ENCODE measurements around the gene RNF220. TPM values are rescaled to one million over a fixed set of nuclear protein-coding genes. Genes with fewer than 3 reads are reported as not detected.

Gene RNF220
- total RNA-seq, 1 donor from 2014 or later, result 60.0 TPM

GRCh38 chr1:44673675-44674112, 268.6 kb downstream of the RNF220 start:
- no peak for DNase-seq (ENCODE audit: low spot score)
- intact Hi-C loops (cut with DNase I), result no loop called here
- peak; percentile 2 for ATAC-seq

GRCh38 chr1:44674113-44675000, 269.3 kb downstream of the RNF220 start, which contains the start of the genes ARMH1 and TMEM53:
TSS of gene ARMH1 (plus strand) at chr1:44674714. CDS start at chr1:44689698, 14,984 bp downstream.
TSS of gene TMEM53 (minus strand) at chr1:44674481. CDS start at chr1:44674391, 90 bp downstream.
- intact Hi-C loops (cut with DNase I), result no loop called here
- peak; percentile 98 for ATAC-seq
- peak; percentile 99 for DNase-seq (ENCODE audit: low spot score)

DNA sequence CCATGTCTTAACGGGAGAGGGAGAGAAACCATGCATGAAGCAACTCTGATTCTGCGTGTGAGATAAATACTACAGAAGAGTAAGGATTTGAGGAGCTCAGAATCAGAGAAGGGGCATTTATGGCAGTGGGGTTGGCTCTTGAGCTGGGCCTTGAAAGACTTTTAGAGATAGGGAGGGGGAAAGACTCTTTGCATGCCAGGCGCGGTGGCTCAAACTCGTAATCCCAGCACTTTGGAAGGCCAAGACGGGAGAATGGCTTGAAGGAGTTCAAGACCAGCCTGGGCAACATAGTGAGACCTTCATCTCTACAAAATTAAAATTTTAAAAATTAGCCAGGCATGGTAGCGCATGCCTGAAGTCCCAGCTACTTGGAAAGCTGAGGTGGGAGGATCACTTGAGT, 270.1 kb downstream of the RNF220 start:
- DNase-seq (ENCODE audit: low spot score), result peak; percentile 54
- intact Hi-C loops (cut with DNase I), result no loop called here
- ATAC-seq, result no peak

DNA sequence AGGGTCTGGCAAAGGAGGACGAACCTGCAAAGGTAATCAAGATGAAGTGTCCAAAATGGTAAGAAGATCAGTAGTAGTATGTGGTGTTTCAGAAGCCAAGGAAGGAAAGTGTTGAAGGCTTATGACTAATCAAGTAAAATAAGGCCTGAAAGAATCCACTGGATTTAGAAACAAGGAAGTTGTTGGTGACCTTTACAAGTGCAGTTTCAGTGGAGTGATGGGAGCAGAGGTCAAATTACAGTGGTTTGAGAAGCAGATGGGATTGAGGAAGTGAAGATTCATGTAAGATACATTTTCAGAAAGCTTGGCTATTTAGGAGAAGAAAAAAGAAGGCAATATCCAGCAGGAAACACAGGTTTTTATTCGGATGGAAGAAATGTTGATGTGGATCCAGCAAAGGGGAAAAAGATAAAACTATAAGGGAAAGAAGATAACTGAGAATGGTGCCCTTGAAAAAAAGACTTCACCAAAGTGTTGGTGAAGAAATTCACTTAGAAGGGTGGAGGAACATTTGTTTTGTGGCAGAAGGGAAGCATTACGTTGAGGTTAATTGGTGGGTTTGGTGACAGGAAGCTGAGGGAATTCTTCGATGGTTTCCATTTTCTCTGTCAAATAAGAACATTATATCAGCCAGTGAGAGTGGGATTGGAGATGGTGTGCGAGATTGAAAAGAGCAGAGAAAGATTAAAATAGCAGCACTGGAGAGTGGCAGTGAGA, 271.6 kb downstream of the RNF220 start:
- DNase-seq (ENCODE audit: low spot score) (no peak), ATAC-seq (no peak)
- intact Hi-C loops (cut with DNase I), result no loop called here

DNA sequence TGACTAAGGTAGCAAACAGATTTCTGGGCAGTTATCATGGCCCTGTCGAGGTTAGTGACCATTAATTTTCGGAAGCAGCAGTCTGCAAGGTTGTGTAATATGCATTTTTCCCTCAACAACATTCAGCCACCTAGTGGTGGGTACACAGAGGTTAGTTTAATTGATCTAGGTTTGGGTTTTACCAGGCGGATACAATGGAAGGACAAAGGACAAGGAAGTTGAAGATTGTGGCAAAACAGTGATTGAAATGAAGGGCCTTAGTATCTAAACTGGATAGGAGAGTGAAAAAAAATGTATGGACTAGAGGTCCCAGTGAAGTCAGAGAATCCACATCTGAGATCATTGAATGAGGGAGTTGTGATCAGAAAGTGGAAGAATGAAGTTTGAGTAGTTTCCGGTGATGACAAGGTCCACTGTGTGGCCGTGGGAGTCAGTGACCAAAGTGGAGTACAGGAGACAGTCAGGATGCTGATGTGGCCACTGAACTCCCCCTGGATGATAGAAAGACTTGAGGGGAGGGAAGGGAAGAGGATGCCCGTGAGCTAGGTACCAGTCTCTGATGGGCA, 272.2 kb downstream of the RNF220 start:
- ATAC-seq (no peak), DNase-seq (ENCODE audit: low spot score) (peak; percentile 43)
- intact Hi-C loops (cut with DNase I), result no loop called here

DNA sequence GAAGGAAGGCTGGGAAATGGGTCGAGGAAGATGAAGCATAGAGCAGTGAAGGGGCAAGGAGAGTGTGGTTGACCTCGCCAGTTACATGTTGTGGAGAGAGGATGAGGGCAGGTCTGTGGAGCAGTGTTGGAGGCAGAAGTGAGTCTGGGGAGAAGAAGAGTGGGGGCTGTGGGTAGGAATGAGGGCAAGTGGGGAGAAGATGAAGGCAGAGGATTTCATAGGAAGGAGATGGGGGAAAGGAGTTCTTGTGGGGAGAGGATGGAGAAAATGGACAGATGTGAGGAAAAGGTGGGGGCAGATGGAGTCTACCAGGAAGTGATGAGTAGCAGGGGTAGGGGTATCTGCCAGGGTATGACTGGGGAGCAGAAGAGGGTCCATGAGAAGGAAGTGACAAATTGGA, 273.1 kb downstream of the RNF220 start:
- intact Hi-C loops (cut with DNase I), result no loop called here
- DNase-seq (ENCODE audit: low spot score), result peak; percentile 2
- ATAC-seq, result no peak

- peak; percentile 44 for DNase-seq (ENCODE audit: low spot score)
- intact Hi-C loops (cut with DNase I), result no loop called here
- ATAC-seq, result no peak
These were observed 273.6 kb downstream of the RNF220 start for GRCh38 chr1:44678626-44679025.

DNA sequence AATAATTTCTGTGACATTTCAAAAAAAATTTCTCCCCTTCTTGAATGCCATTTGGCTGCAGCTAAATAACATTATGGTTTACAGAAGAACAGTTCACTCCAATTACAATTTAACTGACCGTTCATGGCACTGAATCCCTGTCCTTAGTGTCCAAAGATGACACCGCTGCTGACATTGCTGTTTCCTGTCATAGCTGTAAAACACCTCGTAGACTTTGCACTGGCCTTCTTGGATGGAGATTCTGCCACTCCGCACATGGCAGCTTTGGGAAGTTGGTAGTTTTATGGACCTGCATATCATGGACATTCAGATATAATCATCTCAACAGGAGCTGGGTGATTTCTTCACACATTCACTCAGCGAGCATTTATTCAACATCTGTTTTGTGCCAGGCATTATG, 274.4 kb downstream of the RNF220 start:
- ATAC-seq, result no peak
- DNase-seq (ENCODE audit: low spot score), result peak; percentile 21
- intact Hi-C loops (cut with DNase I), result no loop called here

- peak; percentile 12 for DNase-seq (ENCODE audit: low spot score)
- no peak for ATAC-seq
- intact Hi-C loops (cut with DNase I), result no loop called here
These were observed 277.1 kb downstream of the RNF220 start for GRCh38 chr1:44681905-44682882.

DNA sequence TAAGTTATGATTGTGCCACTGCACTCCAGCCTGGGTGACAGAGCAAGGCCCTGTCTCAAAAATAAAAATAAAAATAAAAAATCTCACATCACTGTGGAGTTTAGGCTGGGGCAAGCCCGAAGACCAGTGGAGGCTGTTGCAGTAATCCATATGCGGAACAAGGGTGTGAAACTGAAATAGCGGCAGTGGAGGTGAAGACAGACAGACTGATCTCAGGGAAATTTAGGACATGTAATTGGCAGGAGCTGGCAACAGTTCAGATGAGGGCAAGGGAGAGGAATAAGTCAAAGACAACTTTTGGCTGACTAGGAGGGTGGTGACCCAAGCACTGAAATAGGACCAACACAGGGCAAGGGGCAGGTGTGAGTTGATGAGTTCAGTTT, 277.8 kb downstream of the RNF220 start:
- intact Hi-C loops (cut with DNase I), result no loop called here
- no peak for ATAC-seq
- peak; percentile 23 for DNase-seq (ENCODE audit: low spot score)

DNA sequence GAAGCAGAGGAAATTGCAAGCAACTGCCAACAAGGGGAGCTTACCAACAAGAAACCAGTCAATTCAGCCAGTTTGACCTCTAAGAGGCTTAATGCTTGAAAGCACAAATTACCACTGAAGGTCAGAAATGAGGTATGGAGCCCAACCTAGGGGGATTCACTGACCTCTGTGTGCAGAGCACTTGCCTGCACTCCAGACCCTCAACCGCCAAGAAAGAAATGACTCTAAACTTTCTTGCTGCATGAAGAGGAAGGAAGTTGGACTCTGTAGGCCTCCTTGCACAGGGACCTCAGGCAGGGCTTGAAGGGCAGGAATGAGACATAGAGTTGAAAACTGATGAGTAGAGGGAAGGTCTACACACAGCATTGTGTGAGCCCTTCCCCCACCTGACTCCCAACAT, 279.5 kb downstream of the RNF220 start:
- DNase-seq (ENCODE audit: low spot score), result peak; percentile 25
- ATAC-seq, result no peak
- intact Hi-C loops (cut with DNase I), result no loop called here

GRCh38 chr1:44685218-44685617, 280.2 kb downstream of the RNF220 start:
- intact Hi-C loops (cut with DNase I), result no loop called here
- DNase-seq (ENCODE audit: low spot score) (no peak), ATAC-seq (no peak)

GRCh38 chr1:44685881-44686280, 280.8 kb downstream of the RNF220 start:
- intact Hi-C loops (cut with DNase I), result no loop called here
- no peak for ATAC-seq
- DNase-seq (ENCODE audit: low spot score), result no peak

GRCh38 chr1:44688760-44689446, 283.8 kb downstream of the RNF220 start:
- DNase-seq (ENCODE audit: low spot score) (no peak), ATAC-seq (no peak)
- intact Hi-C loops (cut with DNase I), result no loop called here

GRCh38 chr1:44689447-44689765, 284.4 kb downstream of the RNF220 start:
- intact Hi-C loops (cut with DNase I), result no loop called here
- DNase-seq (ENCODE audit: low spot score) (no peak), ATAC-seq (no peak)

DNA sequence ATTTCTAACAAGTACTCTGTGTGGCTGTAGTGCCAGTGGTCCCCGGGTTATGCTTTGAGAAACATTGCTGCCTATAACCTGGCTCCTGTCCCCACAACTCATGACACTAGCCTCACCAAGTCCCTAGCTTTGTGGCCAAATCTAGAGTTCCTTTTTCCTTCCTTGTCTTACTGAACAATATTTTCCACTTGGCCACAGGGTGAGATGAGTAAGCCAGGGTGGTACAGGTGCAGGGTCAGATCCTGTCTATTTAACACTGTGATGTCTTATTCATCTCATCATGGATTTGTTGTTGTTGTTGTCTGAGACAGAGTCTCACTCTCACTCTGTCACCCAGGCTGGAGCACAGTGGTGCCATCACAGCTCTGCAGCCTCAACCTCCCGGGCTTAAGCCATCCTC, 288.1 kb downstream of the RNF220 start:
- DNase-seq (ENCODE audit: low spot score), result peak; percentile 7
- no peak for ATAC-seq
- intact Hi-C loops (cut with DNase I), result no loop called here

GRCh38 chr1:44693900-44694299, 288.8 kb downstream of the RNF220 start:
- DNase-seq (ENCODE audit: low spot score), result no peak

DNA sequence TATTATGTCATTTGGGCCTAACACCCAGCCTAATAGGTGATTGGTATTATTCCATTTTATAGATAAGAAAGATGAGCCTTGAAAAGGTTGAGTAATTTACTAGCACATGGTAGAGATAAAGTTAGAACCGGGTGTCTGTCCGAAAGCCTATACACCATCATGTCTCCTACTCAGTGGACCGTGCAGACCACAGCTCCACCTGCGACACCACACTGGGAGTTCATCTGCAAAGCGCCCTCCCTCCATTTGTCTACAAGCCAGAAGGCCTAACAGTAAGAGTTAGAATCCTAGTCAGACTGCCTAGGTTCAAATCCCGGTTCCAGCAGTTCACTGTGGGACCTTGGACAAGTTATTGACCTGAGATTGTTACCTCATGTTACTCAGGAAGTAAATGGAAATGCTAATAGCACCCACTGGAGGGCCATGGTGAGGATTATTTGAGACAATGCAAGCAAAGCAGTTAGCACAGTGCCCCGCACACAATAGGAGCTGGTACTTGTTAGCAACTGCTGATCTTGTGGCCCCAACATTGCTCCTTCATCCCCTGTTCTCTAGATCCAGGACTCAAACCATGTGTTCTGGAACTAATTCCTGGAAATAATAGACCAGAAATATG, 289.9 kb downstream of the RNF220 start:
- DNase-seq (ENCODE audit: low spot score), result no peak

More at GRCh38 chr1:44693900-44694299, 288.8 kb downstream of the RNF220 start:
- intact Hi-C loops (cut with DNase I), result no loop called here
- no peak for ATAC-seq

More for the DNA sequence above, 289.9 kb downstream of the RNF220 start:
- intact Hi-C loops (cut with DNase I), result no loop called here
- no peak for ATAC-seq
